ENCODE data around the gene ANAPC5.

ANAPC5 gene

GRCh38 chr12:121296618-121297434 is 55.4 kb downstream of the ANAPC5 start, which contains the start of gene CAMKK2:
TSS of gene CAMKK2 (minus strand) at chr12:121296709. CDS start at chr12:121274526, 22,183 bp downstream.
- ATAC-seq (ENCODE audit: low read depth), result peak; percentile 73
- peaks cover 14% of the 10 kb centered on the region for H3K36me3 ChIP-seq (ENCODE audit: low read depth)
- H3K27ac ChIP-seq (ENCODE audit: poor library complexity, severe bottlenecking), result peak within 1 kb of the TSS; percentile 25
- no peaks in the 10 kb centered on the region for H3K9me3 ChIP-seq (ENCODE audit: severe bottlenecking)
- DNase-seq (ENCODE audit: low spot score), result peak; percentile 74
- peak; percentile 32 for TF ChIP-seq CTCF (IDR thresholded peaks at IDR 0.05; ENCODE audit: poor library complexity, severe bottlenecking)
- peaks cover 3% of the 10 kb centered on the region for H3K4me1 ChIP-seq (ENCODE audit: insufficient read depth, poor library complexity, severe bottlenecking)
- peak within 1 kb of the TSS; percentile 99 for H3K4me3 ChIP-seq (ENCODE audit: severe bottlenecking)
- H3K27me3 ChIP-seq (ENCODE audit: insufficient read depth, poor library complexity, severe bottlenecking), result no peaks in the 10 kb centered on the region

- Histone ChIP-seq H3K4me3 (ENCODE audit: severe bottlenecking) (peak overlapping the region; percentile 99), H3K4me1 (ENCODE audit: insufficient read depth, poor library complexity, severe bottlenecking) (peaks cover 3% of the 10 kb centered on the region), H3K36me3 (ENCODE audit: low read depth) (peaks cover 14% of the 10 kb centered on the region), H3K27ac (ENCODE audit: poor library complexity, severe bottlenecking) (peak overlapping the region; percentile 25), H3K9me3 (ENCODE audit: severe bottlenecking) (no peaks in the 10 kb centered on the region), H3K27me3 (ENCODE audit: insufficient read depth, poor library complexity, severe bottlenecking) (no peaks in the 10 kb centered on the region)
- ATAC-seq (ENCODE audit: low read depth) (peak; percentile 43), DNase-seq (ENCODE audit: low spot score) (no peak)
- no peak for TF ChIP-seq CTCF (IDR thresholded peaks at IDR 0.05; ENCODE audit: poor library complexity, severe bottlenecking)
Measured at GRCh38 chr12:121295746-121296617, 56.2 kb downstream of the ANAPC5 start.

GRCh38 chr12:121295116-121295745 is 57.0 kb downstream of the ANAPC5 start:
- DNase-seq (ENCODE audit: low spot score), result no peak
- Histone ChIP-seq H3K27ac (ENCODE audit: poor library complexity, severe bottlenecking) (peak overlapping the region; percentile 25), H3K36me3 (ENCODE audit: low read depth) (peaks cover 16% of the 10 kb centered on the region), H3K27me3 (ENCODE audit: insufficient read depth, poor library complexity, severe bottlenecking) (no peaks in the 10 kb centered on the region), H3K4me1 (ENCODE audit: insufficient read depth, poor library complexity, severe bottlenecking) (peaks cover 3% of the 10 kb centered on the region), H3K9me3 (ENCODE audit: severe bottlenecking) (no peaks in the 10 kb centered on the region), H3K4me3 (ENCODE audit: severe bottlenecking) (peak overlapping the region; percentile 99)
- TF ChIP-seq CTCF (IDR thresholded peaks at IDR 0.05; ENCODE audit: poor library complexity, severe bottlenecking), result no peak
- no peak for ATAC-seq (ENCODE audit: low read depth)

GRCh38 chr12:121294151-121294889 is 57.9 kb downstream of the ANAPC5 start:
- no peak overlapping the region for H3K4me3 ChIP-seq (ENCODE audit: severe bottlenecking)
- no peak for TF ChIP-seq CTCF (IDR thresholded peaks at IDR 0.05; ENCODE audit: poor library complexity, severe bottlenecking)

More at GRCh38 chr12:121294151-121294889, 57.9 kb downstream of the ANAPC5 start:
- no peaks in the 10 kb centered on the region for H3K27me3 ChIP-seq (ENCODE audit: insufficient read depth, poor library complexity, severe bottlenecking)
- H3K36me3 ChIP-seq (ENCODE audit: low read depth), result peaks cover 19% of the 10 kb centered on the region
- ATAC-seq (ENCODE audit: low read depth) (no peak), DNase-seq (ENCODE audit: low spot score) (no peak)
- H3K4me1 ChIP-seq (ENCODE audit: insufficient read depth, poor library complexity, severe bottlenecking), result peaks cover 3% of the 10 kb centered on the region
- H3K27ac ChIP-seq (ENCODE audit: poor library complexity, severe bottlenecking), result no peak overlapping the region
- H3K9me3 ChIP-seq (ENCODE audit: severe bottlenecking), result no peaks in the 10 kb centered on the region

Data from RWPE2 (cell line).